Natural killer cell (primary cell): ENCODE measurements around the gene ANAPC4. TPM values are rescaled to one million over a fixed set of nuclear protein-coding genes. Genes with fewer than 3 reads are reported as not detected.
A peak's percentile ranks its signal among the peaks of the same experiment; 100 is the strongest.

ENCODE experiments used
- ATAC-seq, 3 donors: fragments of 150-1000 bp in 2 of 3; fragments of 200-7000 bp in 1 of 3; cut with Tn5 transposase; 1 replicate in 1 of 3; 2 replicates in 2 of 3; pipeline ENCODE4 v1.10.0; 2021; ENCODE audit warnings: mild to moderate bottlenecking in 2 of 3, moderate library complexity in 2 of 3
- DNase-seq, 2 donors: peaks; one replicate each; pipeline versions ENCODE4 v3.0.0 to v3.0.0-alpha.2; 2013 to 2021; ENCODE audit warnings: mixed read lengths in 1 of 2
- H3K27ac ChIP-seq: one replicate; pipeline ENCODE4 v1.5.1; 2013; ENCODE audit warnings: mild to moderate bottlenecking, low read length
- H3K27me3 ChIP-seq: one replicate; pipeline ENCODE4 v1.6.1; 2013; ENCODE audit warnings: low read length; ENCODE audit not compliant: control insufficient read depth, insufficient read depth
- H3K36me3 ChIP-seq: one replicate; pipeline ENCODE4 v1.6.1; 2013; ENCODE audit warnings: low read length; ENCODE audit not compliant: control insufficient read depth, insufficient read depth
- H3K4me1 ChIP-seq: one replicate; pipeline ENCODE4 v1.6.1; 2013; ENCODE audit warnings: low read length; ENCODE audit not compliant: control insufficient read depth, insufficient read depth
- H3K4me3 ChIP-seq: one replicate; pipeline ENCODE4 v1.5.1; 2013; ENCODE audit warnings: low read length
- H3K9me3 ChIP-seq: one replicate; pipeline ENCODE4 v1.6.1; 2013; ENCODE audit warnings: low read length; ENCODE audit not compliant: control insufficient read depth, insufficient read depth
- H3K27ac Mint-ChIP-seq, 2 donors: one replicate each; pipeline ENCODE4 v1.8.0; 2022; ENCODE audit warnings: mild to moderate bottlenecking in 2 of 2, mixed read lengths in 2 of 2, moderate library complexity in 1 of 2
- H3K27me3 Mint-ChIP-seq, 2 donors: one replicate each; pipeline ENCODE4 v1.8.0; 2022; ENCODE audit warnings: low read depth in 2 of 2, mixed read lengths in 2 of 2
- H3K36me3 Mint-ChIP-seq: one replicate; pipeline ENCODE4 v1.8.0; 2022; ENCODE audit warnings: mixed read lengths
- H3K4me1 Mint-ChIP-seq, 2 donors: one replicate each; pipeline ENCODE4 v1.8.0; 2022; ENCODE audit warnings: mixed read lengths in 2 of 2
- H3K4me3 Mint-ChIP-seq: one replicate; pipeline ENCODE4 v1.8.0; 2022; ENCODE audit warnings: mild to moderate bottlenecking, moderate library complexity, mixed read lengths
- H3K9me3 Mint-ChIP-seq, 2 donors: one replicate each; pipeline ENCODE4 v1.8.0; 2022; ENCODE audit warnings: mixed read lengths in 2 of 2
- WGBS: methylation state at CpG from one replicate; pipeline ENCODE4 v1.1.7; 2013; ENCODE audit warnings: missing lambda C conversion rate; ENCODE audit not compliant: insufficient coverage; 5-methylcytosine and 5-hydroxymethylcytosine counted together
- intact Hi-C: fragments of 100-400 bp; cut with micrococcal nuclease; formaldehyde crosslinking; loops from one replicate; pipeline ENCODE4 v1.14.2; 2022
- total RNA-seq, 4 donors: library from RNA; stranded (reverse); fragments of 120-200 nt in 1 of 4; gene quantifications; one replicate each; pipeline versions ENCODE4 v1.2.3 to v1.2.4, GENCODE V29; 2013 to 2022
- TF ChIP-seq, protein P1 (sequence below): fragments of 200-600 bp; IDR thresholded peaks from one replicate; pipeline ENCODE4 v1.8.0; 2022; ENCODE audit warnings: antibody characterized with exemption

The ANAPC4 gene
- total RNA-seq, 3 donors from 2014 or later (not counting 1 experiment from before 2014, with no cell fraction given), result 42.0 to 51.3 (median 49.5) TPM

- Histone ChIP-seq H3K9me3 (no peaks in the 10 kb centered on the region), H3K4me3 (no peak overlapping the region), H3K4me1 (no peaks in the 10 kb centered on the region), H3K36me3 (peaks cover 4% of the 10 kb centered on the region), H3K27me3 (no peaks in the 10 kb centered on the region), H3K27ac (no peak overlapping the region)
- no peaks in the 10 kb centered on the region for H3K36me3 Mint-ChIP-seq
- no peak overlapping the region for H3K27ac Mint-ChIP-seq
- H3K4me1 Mint-ChIP-seq, result no peaks in the 10 kb centered on the region
- 88% methylated on average over 14 of the region's 14 CpGs for WGBS
- H3K4me3 Mint-ChIP-seq, result no peak overlapping the region
- ATAC-seq (no peak), DNase-seq (no peak)
- H3K27me3 Mint-ChIP-seq, result no peaks in the 10 kb centered on the region
- intact Hi-C loops, result no loop called here
- TF ChIP-seq, protein P1, sequence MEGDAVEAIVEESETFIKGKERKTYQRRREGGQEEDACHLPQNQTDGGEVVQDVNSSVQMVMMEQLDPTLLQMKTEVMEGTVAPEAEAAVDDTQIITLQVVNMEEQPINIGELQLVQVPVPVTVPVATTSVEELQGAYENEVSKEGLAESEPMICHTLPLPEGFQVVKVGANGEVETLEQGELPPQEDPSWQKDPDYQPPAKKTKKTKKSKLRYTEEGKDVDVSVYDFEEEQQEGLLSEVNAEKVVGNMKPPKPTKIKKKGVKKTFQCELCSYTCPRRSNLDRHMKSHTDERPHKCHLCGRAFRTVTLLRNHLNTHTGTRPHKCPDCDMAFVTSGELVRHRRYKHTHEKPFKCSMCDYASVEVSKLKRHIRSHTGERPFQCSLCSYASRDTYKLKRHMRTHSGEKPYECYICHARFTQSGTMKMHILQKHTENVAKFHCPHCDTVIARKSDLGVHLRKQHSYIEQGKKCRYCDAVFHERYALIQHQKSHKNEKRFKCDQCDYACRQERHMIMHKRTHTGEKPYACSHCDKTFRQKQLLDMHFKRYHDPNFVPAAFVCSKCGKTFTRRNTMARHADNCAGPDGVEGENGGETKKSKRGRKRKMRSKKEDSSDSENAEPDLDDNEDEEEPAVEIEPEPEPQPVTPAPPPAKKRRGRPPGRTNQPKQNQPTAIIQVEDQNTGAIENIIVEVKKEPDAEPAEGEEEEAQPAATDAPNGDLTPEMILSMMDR, result no peak
- H3K9me3 Mint-ChIP-seq, result no peaks in the 10 kb centered on the region
Measured at GRCh38 chr4:25358515-25359275, 18.4 kb upstream of the ANAPC4 start.

- no peak overlapping the region for H3K4me3 ChIP-seq
- H3K27ac ChIP-seq, result no peak overlapping the region
- no peaks in the 10 kb centered on the region for H3K27me3 Mint-ChIP-seq
- no peaks in the 10 kb centered on the region for H3K27me3 ChIP-seq
- H3K9me3 ChIP-seq, result no peaks in the 10 kb centered on the region
- no peaks in the 10 kb centered on the region for H3K4me1 ChIP-seq
- H3K4me3 Mint-ChIP-seq, result no peak overlapping the region
- TF ChIP-seq, protein P1, result no peak
- H3K4me1 Mint-ChIP-seq, result no peaks in the 10 kb centered on the region
- no peaks in the 10 kb centered on the region for H3K9me3 Mint-ChIP-seq
- no peak for DNase-seq
- no peak overlapping the region for H3K27ac Mint-ChIP-seq
- no peak for ATAC-seq
- H3K36me3 Mint-ChIP-seq, result peaks cover 7% of the 10 kb centered on the region
- intact Hi-C loops, result no loop called here
- H3K36me3 ChIP-seq, result peaks cover 18% of the 10 kb centered on the region
- 98% methylated on average over 9 of the region's 9 CpGs for WGBS
Measured at GRCh38 chr4:25361253-25361652, 15.8 kb upstream of the ANAPC4 start.

DNA sequence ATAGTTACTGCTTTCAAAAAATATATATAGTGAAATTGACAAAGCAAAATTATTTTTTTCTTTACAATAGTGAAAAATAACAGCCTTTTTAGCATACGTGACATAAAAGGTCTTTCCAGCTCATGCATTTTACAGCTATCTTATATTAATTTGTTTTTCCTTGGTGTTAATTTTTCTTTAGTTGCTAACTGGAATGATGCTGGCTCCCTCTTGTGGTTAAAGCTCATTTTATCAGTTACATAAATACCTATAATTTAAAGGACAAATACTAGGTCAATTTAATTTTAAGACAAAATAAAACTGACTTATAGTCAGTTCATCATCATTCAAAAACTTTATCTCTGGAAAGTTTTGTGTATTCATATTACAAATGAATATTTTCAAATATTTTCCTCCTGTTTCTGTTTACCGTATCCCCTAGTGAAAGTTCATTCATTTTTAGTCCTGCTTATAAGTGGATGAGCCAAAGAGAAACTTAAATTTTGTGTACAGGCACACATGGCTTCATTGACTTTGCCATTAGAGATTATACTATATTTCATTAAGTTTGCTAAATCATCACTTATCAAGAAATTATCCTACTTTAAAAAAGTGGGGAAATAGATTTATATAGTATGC lies 9.9 kb upstream of the ANAPC4 start:
- peak in 1 of 2 donors; percentile 66 for DNase-seq
- H3K4me1 Mint-ChIP-seq, result no peaks in the 10 kb centered on the region
- no peaks in the 10 kb centered on the region for H3K4me1 ChIP-seq
- no peaks in the 10 kb centered on the region for H3K27me3 ChIP-seq
- intact Hi-C loops, result loop anchor here (1.0 to 5.0 kb wide), 2 partner anchors 187 to 385 kb away; no protein-coding TSS in a partner anchor
- peaks cover 25% of the 10 kb centered on the region for H3K36me3 ChIP-seq
- TF ChIP-seq, protein P1, result peak; percentile 47
- no peaks in the 10 kb centered on the region for H3K9me3 ChIP-seq
- H3K27ac ChIP-seq, result no peak overlapping the region
- no peaks in the 10 kb centered on the region for H3K27me3 Mint-ChIP-seq
- ATAC-seq, result no peak
- H3K36me3 Mint-ChIP-seq, result peaks cover 7% of the 10 kb centered on the region
- no peak overlapping the region for H3K27ac Mint-ChIP-seq
- H3K4me3 Mint-ChIP-seq, result no peak overlapping the region
- 100% methylated on average over 1 of the region's 2 CpGs for WGBS
- H3K4me3 ChIP-seq, result no peak overlapping the region
- H3K9me3 Mint-ChIP-seq, result no peaks in the 10 kb centered on the region
